WERI-Rb-1 (cell line): ENCODE measurements around the gene ACTRT2.

ENCODE experiments used
- DNase-seq: peaks from one replicate; pipeline ENCODE4 v3.0.0-alpha.2; 2020
- H3K27ac ChIP-seq: fragments of 250-450 bp; sonication (Bioruptor Pico); 2 replicates; pipeline ENCODE4 v1.5.1; 2020; ENCODE audit warnings: mild to moderate bottlenecking, moderate library complexity
- H3K27me3 ChIP-seq: fragments of 250-450 bp; sonication (Bioruptor Pico); 2 replicates; pipeline ENCODE4 v1.5.1; 2021; ENCODE audit warnings: mild to moderate bottlenecking, low read depth, moderate library complexity; ENCODE audit not compliant: insufficient read depth, severe bottlenecking
- H3K36me3 ChIP-seq: fragments of 250-450 bp; sonication (Bioruptor Pico); 2 replicates; pipeline ENCODE4 v1.5.1; 2020; ENCODE audit warnings: mild to moderate bottlenecking, moderate library complexity
- H3K4me3 ChIP-seq: 2 replicates; pipeline ENCODE4 v1.5.1; 2011; ENCODE audit warnings: low read depth, mild to moderate bottlenecking, control low read depth, low read length
- H3K9me3 ChIP-seq: fragments of 250-450 bp; sonication (Bioruptor Pico); 2 replicates; pipeline ENCODE4 v1.5.1; 2021; ENCODE audit warnings: mild to moderate bottlenecking, moderate library complexity; ENCODE audit not compliant: severe bottlenecking
- TF ChIP-seq, protein P1 (sequence below): IDR thresholded peaks from 2 replicates; pipeline ENCODE4 v1.5.1; 2011; ENCODE audit warnings: low read depth, mild to moderate bottlenecking, control low read depth, inconsistent platforms, low read length

Gene ACTRT2

DNA sequence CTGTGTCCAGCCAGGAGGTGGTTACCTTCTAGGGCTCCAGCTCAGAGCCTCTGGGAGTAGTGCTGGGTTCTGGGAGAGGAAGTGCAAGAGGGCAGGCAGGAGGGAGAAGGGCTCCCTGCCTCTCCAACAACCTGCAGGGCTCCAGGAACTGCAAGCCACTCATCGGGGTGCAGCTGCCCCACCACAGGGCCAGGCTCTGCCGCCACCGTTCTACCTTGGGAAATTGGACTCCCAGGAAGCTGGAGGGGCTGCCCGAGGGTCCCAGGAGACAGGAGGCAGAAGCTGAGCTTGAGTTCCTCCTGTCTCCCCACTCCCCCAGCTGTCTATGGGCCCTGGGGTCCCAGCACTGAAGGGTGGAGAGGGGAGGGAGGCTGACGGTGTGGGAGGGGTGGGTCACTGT, 40.3 kb downstream of the ACTRT2 start:
- H3K27me3 ChIP-seq = no peaks in the 10 kb centered on the region
- no peaks in the 10 kb centered on the region for H3K36me3 ChIP-seq

DNA sequence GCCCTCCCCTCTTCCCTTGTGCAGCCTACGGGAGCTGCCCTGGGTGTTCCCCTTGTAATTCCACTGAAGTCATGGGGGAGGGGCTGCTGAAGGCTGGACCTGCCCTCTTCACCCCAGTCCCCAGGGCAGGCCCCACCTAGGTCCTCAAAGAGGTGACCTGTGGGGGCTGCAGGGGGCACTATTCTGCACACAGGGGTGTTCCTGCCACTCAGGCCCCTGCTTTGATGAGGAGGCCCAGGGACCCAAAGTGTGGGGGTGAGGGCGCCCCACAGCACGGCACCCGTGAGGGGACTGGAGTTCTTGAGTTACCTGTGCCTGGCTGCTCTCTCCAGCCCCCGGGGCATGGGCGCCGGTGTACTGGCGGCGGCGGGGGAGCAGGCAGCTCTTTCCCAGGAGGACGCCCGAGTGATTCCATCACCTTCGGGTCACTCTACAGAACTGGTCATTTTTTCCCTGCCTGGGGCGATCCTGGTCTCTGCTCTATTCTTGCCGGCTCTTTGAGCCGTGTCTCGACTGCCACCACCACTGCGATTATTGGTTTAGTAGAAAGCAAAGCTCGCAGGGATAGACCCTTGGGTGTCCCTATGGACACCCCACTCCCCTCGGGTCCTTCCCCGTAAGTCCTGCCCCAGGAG, 40.8 kb downstream of the ACTRT2 start:
- TF ChIP-seq, protein P1, sequence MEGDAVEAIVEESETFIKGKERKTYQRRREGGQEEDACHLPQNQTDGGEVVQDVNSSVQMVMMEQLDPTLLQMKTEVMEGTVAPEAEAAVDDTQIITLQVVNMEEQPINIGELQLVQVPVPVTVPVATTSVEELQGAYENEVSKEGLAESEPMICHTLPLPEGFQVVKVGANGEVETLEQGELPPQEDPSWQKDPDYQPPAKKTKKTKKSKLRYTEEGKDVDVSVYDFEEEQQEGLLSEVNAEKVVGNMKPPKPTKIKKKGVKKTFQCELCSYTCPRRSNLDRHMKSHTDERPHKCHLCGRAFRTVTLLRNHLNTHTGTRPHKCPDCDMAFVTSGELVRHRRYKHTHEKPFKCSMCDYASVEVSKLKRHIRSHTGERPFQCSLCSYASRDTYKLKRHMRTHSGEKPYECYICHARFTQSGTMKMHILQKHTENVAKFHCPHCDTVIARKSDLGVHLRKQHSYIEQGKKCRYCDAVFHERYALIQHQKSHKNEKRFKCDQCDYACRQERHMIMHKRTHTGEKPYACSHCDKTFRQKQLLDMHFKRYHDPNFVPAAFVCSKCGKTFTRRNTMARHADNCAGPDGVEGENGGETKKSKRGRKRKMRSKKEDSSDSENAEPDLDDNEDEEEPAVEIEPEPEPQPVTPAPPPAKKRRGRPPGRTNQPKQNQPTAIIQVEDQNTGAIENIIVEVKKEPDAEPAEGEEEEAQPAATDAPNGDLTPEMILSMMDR = no peak
- H3K4me3 ChIP-seq = no peak overlapping the region
- H3K27me3 ChIP-seq = no peaks in the 10 kb centered on the region
- peak; percentile 11 for DNase-seq
- H3K36me3 ChIP-seq = no peaks in the 10 kb centered on the region
- no peaks in the 10 kb centered on the region for H3K9me3 ChIP-seq
- H3K27ac ChIP-seq = no peak overlapping the region

More for the DNA sequence above, 40.3 kb downstream of the ACTRT2 start:
- no peak overlapping the region for H3K27ac ChIP-seq
- no peak for DNase-seq
- TF ChIP-seq, protein P1 = no peak
- no peaks in the 10 kb centered on the region for H3K9me3 ChIP-seq
- no peak overlapping the region for H3K4me3 ChIP-seq

DNA sequence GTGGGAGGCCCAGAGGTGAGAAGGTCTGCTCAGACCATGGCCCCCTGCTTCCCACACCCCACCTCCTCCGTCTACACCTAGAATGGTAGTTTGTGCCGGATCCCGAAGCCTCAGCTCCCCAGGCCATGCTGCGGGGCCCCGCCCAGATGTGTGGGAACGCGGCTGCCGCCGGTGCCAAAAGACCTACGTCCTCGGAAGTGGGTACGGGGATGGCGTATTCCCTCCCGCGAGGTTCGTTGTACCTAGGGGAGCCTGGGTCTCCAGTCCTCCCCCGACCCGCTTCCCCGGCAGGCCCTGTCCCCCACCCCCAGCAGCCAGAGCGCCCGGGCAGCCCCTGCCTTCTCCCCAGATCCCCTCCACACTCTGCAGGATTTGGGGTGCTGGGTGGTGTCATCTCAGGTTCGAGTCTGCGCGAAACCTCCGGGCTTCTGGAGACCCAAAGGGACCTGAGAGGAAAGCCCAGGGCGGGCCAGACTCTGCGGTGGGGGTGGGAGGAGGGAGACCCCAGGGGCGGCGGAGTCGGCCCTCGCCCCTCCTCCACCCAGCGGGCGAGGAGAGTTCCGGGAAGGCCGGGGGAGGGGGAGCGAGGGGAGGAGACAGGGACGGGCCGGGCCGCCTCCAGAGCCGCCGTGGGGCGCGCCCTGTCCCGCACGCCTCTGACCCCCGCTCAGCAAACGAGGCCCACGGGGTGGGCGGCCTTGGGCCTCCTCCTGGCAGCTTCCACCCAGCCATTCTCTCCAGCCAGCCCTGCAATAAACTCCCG, 41.5 kb downstream of the ACTRT2 start:
- H3K27ac ChIP-seq = no peak overlapping the region
- TF ChIP-seq, protein P1 = no peak
- no peak overlapping the region for H3K4me3 ChIP-seq
- no peaks in the 10 kb centered on the region for H3K9me3 ChIP-seq
- DNase-seq = no peak
- peaks cover 3% of the 10 kb centered on the region for H3K27me3 ChIP-seq
- no peaks in the 10 kb centered on the region for H3K36me3 ChIP-seq

DNA sequence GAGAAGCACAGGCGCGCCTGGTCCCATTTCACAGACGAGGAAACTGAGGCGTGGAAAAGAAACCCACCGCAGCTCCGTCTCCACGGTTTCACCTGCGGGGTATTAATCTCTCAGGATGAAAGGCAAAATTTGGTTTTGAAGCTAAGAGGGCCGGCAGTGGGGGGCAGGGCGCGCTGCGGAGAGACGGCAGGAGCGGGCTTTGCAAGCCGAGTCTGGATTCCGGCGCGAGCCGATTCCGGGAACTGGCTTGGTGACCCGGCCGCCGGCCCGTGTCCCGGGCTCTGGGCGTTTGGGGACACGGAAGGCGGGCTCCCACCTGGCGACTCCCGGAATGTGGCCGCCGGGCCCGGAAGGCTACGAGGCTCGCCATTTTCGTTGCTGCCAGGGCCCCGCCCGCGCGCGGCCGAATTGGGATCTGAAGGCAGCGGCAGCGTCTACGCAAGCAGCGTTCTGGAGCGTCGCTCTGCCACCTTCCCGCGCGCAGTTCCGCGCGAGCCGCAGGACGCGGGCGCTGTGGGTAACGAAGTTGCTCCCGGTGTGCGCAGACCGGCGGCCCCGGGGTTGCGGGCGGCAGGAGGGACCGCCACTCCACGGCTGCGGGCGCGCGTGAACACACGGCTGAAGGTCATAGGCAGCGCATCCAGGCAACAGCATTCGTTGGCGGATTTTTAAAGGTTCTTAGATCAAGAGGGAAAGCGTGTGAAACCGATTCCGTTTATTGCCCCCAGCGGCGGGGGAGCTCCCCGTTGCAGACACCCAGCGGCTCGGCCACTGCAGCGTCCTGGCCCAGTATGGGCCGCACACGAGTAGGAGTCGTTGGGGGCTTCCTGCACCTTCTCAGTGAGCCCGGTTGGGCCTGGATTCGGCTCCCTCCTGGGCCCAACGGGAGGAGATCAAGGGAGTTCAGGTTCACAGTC, 42.4 kb downstream of the ACTRT2 start:
- H3K27me3 ChIP-seq = peaks cover 10% of the 10 kb centered on the region
- no peak overlapping the region for H3K4me3 ChIP-seq
- no peak overlapping the region for H3K27ac ChIP-seq
- no peaks in the 10 kb centered on the region for H3K9me3 ChIP-seq
- no peak for DNase-seq
- H3K36me3 ChIP-seq = no peaks in the 10 kb centered on the region
- TF ChIP-seq, protein P1 = no peak

DNA sequence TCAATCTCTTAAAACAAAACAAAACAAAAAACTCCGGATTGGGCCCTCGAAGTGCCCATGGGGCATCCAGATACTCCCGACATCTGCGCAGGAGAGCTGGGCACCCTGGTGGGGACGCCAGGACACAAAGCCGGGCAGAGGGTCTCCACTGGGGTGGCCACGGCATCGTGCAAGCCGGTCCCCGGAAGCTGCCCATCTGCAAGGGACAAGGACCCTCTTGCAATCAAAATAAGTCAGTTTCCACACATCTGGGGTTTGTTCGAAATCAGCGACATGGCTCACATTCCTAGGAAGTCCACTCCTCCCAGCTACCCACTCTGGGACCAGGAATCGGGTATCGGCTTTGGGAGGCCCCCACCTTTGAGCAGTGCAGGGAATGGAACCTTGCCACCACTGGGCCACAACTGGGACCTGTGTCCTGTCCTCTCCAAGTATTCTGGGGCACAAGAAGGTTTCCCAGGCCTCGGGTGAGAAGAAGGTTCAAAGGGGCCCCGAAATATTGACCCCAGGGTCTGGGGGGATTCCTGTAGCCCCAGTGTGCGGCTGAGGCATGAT, 43.1 kb downstream of the ACTRT2 start:
- TF ChIP-seq, protein P1 = no peak
- DNase-seq = peak; percentile 4
- no peak overlapping the region for H3K27ac ChIP-seq
- no peaks in the 10 kb centered on the region for H3K36me3 ChIP-seq
- H3K27me3 ChIP-seq = peaks cover 13% of the 10 kb centered on the region
- H3K4me3 ChIP-seq = no peak overlapping the region
- H3K9me3 ChIP-seq = no peaks in the 10 kb centered on the region
